ENCODE data around the gene LZTFL1.

The LZTFL1 gene

DNA sequence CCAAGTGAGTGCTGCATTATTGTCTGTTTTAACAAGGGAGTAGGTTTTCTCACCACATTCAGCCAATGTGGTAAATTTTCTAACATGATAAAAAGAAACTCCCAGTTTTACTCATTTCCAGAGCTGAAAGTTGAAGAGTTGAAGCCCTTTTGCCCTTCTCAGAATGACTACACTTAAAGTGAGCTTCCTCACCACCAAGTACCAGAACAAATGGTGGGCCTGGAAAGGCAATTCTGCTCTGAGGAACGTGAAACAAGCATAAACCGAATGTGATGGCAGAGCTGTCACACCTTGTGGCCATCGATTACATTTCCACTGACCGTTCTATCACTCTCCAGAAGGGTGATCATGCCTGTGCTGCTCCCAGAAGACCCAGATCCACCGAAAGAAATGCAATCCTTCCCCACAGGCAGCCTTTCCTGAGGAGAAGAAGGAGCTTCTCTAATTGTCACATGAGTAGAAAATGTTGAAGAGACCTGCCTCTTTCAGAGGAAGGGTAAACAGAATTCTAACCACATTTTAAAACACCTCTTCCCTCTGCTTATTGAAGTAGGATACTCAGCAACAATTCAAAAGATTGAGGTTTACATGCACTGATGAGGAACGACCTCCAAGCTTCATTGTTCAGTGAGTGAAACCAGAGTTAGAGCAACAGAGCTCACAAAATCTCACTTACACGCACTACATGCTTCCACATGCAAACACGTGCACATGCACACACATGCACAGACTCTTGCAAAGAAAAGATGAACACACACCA, 23.0 kb upstream of the LZTFL1 start:
- no peaks in the 10 kb centered on the region for H3K9me3 ChIP-seq (ENCODE audit: control insufficient read depth, insufficient read depth, low read length)
- H4K20me1 ChIP-seq (ENCODE audit: control insufficient read depth, insufficient read depth, low read depth, low read length): no peaks in the 10 kb centered on the region
- H3K4me3 ChIP-seq (ENCODE audit: low read length): no peak overlapping the region
- no peak overlapping the region for H3K27ac ChIP-seq (ENCODE audit: low read depth, low read length)
- H3K4me1 ChIP-seq (ENCODE audit: control insufficient read depth, low read length): no peaks in the 10 kb centered on the region
- H3K36me3 ChIP-seq (ENCODE audit: control insufficient read depth, low read length): no peaks in the 10 kb centered on the region
- H3F3A ChIP-seq (ENCODE audit: control insufficient read depth, insufficient read depth): no peaks in the 10 kb centered on the region
- peaks cover 43% of the 10 kb centered on the region for H3K27me3 ChIP-seq (ENCODE audit: control insufficient read depth, low read length)
- no peaks in the 10 kb centered on the region for H3K9me2 ChIP-seq (replicated peaks; ENCODE audit: control insufficient read depth, low read length)
- TF ChIP-seq CTCF (IDR thresholded peaks at IDR 0.05; ENCODE audit: low read depth, low read length, poor library complexity, severe bottlenecking): no peak
- no peak for TF ChIP-seq EZH2phosphoT487 (IDR thresholded peaks at IDR 0.05; ENCODE audit: borderline replicate concordance, low read length)
- H3K4me2 ChIP-seq (ENCODE audit: low read length): no peak overlapping the region
- no peaks in the 10 kb centered on the region for H3K79me2 ChIP-seq (ENCODE audit: control insufficient read depth, low read length)

- Histone ChIP-seq H3K9me3 (ENCODE audit: control insufficient read depth, insufficient read depth, low read length) (no peaks in the 10 kb centered on the region), H3K27ac (ENCODE audit: low read depth, low read length) (no peak overlapping the region), H3K4me3 (ENCODE audit: low read length) (no peak overlapping the region), H3K36me3 (ENCODE audit: control insufficient read depth, low read length) (no peaks in the 10 kb centered on the region), H3K4me2 (ENCODE audit: low read length) (no peak overlapping the region), H3K9me2 (replicated peaks; ENCODE audit: control insufficient read depth, low read length) (no peaks in the 10 kb centered on the region), H3F3A (ENCODE audit: control insufficient read depth, insufficient read depth) (no peaks in the 10 kb centered on the region), H3K27me3 (ENCODE audit: control insufficient read depth, low read length) (peaks cover 46% of the 10 kb centered on the region), H3K4me1 (ENCODE audit: control insufficient read depth, low read length) (no peaks in the 10 kb centered on the region), H4K20me1 (ENCODE audit: control insufficient read depth, insufficient read depth, low read depth, low read length) (no peaks in the 10 kb centered on the region), H3K79me2 (ENCODE audit: control insufficient read depth, low read length) (no peaks in the 10 kb centered on the region)
- TF ChIP-seq CTCF (IDR thresholded peaks at IDR 0.05; ENCODE audit: low read depth, low read length, poor library complexity, severe bottlenecking): no peak
- no peak for TF ChIP-seq EZH2phosphoT487 (IDR thresholded peaks at IDR 0.05; ENCODE audit: borderline replicate concordance, low read length)
These were observed 19.3 kb upstream of the LZTFL1 start for GRCh38 chr3:45861043-45861719.

GRCh38 chr3:45860481-45860880, 18.6 kb upstream of the LZTFL1 start:
- Histone ChIP-seq H3K36me3 (ENCODE audit: control insufficient read depth, low read length) (no peaks in the 10 kb centered on the region), H4K20me1 (ENCODE audit: control insufficient read depth, insufficient read depth, low read depth, low read length) (no peaks in the 10 kb centered on the region), H3K4me1 (ENCODE audit: control insufficient read depth, low read length) (no peaks in the 10 kb centered on the region), H3K4me2 (ENCODE audit: low read length) (no peak overlapping the region), H3F3A (ENCODE audit: control insufficient read depth, insufficient read depth) (no peaks in the 10 kb centered on the region), H3K27me3 (ENCODE audit: control insufficient read depth, low read length) (peaks cover 40% of the 10 kb centered on the region), H3K79me2 (ENCODE audit: control insufficient read depth, low read length) (no peaks in the 10 kb centered on the region), H3K9me3 (ENCODE audit: control insufficient read depth, insufficient read depth, low read length) (no peaks in the 10 kb centered on the region), H3K9me2 (replicated peaks; ENCODE audit: control insufficient read depth, low read length) (no peaks in the 10 kb centered on the region), H3K27ac (ENCODE audit: low read depth, low read length) (no peak overlapping the region), H3K4me3 (ENCODE audit: low read length) (no peak overlapping the region)
- TF ChIP-seq CTCF (IDR thresholded peaks at IDR 0.05; ENCODE audit: low read depth, low read length, poor library complexity, severe bottlenecking): no peak
- TF ChIP-seq EZH2phosphoT487 (IDR thresholded peaks at IDR 0.05; ENCODE audit: borderline replicate concordance, low read length): no peak

Data from DOHH2 (cell line).